Measurements from ENCODE around the gene JAZF1.

Gene JAZF1

GRCh38 chr7:28003408-28003807 lies 177.2 kb downstream of the JAZF1 start:
- no peak for ATAC-seq
- TF ChIP-seq ZNF70 (CRISPR knock-in tag; IDR thresholded peaks at IDR 0.05) = no peak
- TF ChIP-seq ZFP30 (CRISPR knock-in tag; IDR thresholded peaks at IDR 0.05) = no peak
- no peak for TF ChIP-seq GLIS3 (CRISPR knock-in tag; IDR thresholded peaks at IDR 0.05)
- TF ChIP-seq CSRNP3 (CRISPR knock-in tag; IDR thresholded peaks at IDR 0.05) = no peak
- no peak for TF ChIP-seq ARNTL (CRISPR knock-in tag; IDR thresholded peaks at IDR 0.05; ENCODE audit: borderline replicate concordance, low read depth)
- no peak for TF ChIP-seq PATZ1 (CRISPR knock-in tag; IDR thresholded peaks at IDR 0.05; ENCODE audit: borderline replicate concordance)
- no peak for TF ChIP-seq PPARA (CRISPR knock-in tag; IDR thresholded peaks at IDR 0.05; ENCODE audit: borderline replicate concordance)
- no peak for TF ChIP-seq ZC3H10 (CRISPR knock-in tag; IDR thresholded peaks at IDR 0.05)
- no peak for TF ChIP-seq CREB5 (CRISPR knock-in tag; IDR thresholded peaks at IDR 0.05; ENCODE audit: low read depth)
- no peak for TF ChIP-seq ESRRG (CRISPR knock-in tag; IDR thresholded peaks at IDR 0.05)

- ATAC-seq = peak; percentile 94
Measured at GRCh38 chr7:28002638-28003037, 178.0 kb downstream of the JAZF1 start.

GRCh38 chr7:28001896-28002295 lies 178.7 kb downstream of the JAZF1 start:
- TF ChIP-seq ARNTL (CRISPR knock-in tag; IDR thresholded peaks at IDR 0.05; ENCODE audit: borderline replicate concordance, low read depth) = no peak
- TF ChIP-seq RARB (CRISPR knock-in tag; IDR thresholded peaks at IDR 0.05) = no peak
- no peak for TF ChIP-seq CSDC2 (CRISPR knock-in tag; IDR thresholded peaks at IDR 0.05)
- no peak for TF ChIP-seq GLIS3 (CRISPR knock-in tag; IDR thresholded peaks at IDR 0.05)
- TF ChIP-seq CSRNP3 (CRISPR knock-in tag; IDR thresholded peaks at IDR 0.05) = no peak
- no peak for TF ChIP-seq PATZ1 (CRISPR knock-in tag; IDR thresholded peaks at IDR 0.05; ENCODE audit: borderline replicate concordance)
- no peak for TF ChIP-seq TSHZ2 (CRISPR knock-in tag; IDR thresholded peaks at IDR 0.05)
- no peak for TF ChIP-seq ZC3H10 (CRISPR knock-in tag; IDR thresholded peaks at IDR 0.05)
- TF ChIP-seq CREB5 (CRISPR knock-in tag; IDR thresholded peaks at IDR 0.05; ENCODE audit: low read depth) = no peak
- TF ChIP-seq ZNF8 (CRISPR knock-in tag; IDR thresholded peaks at IDR 0.05) = no peak
- no peak for TF ChIP-seq ZFP3 (CRISPR knock-in tag; IDR thresholded peaks at IDR 0.05)
- no peak for TF ChIP-seq BACH2 (CRISPR knock-in tag; IDR thresholded peaks at IDR 0.05; ENCODE audit: borderline replicate concordance)
- TF ChIP-seq TOX (CRISPR knock-in tag; IDR thresholded peaks at IDR 0.05; ENCODE audit: borderline replicate concordance) = no peak
- no peak for TF ChIP-seq OSR1 (CRISPR knock-in tag; IDR thresholded peaks at IDR 0.05)
- no peak for TF ChIP-seq ZNF565 (CRISPR knock-in tag; conservative IDR thresholded peaks at IDR 0.05; ENCODE audit: low read depth)
- TF ChIP-seq ZFP30 (CRISPR knock-in tag; IDR thresholded peaks at IDR 0.05) = no peak
- TF ChIP-seq ZNF70 (CRISPR knock-in tag; IDR thresholded peaks at IDR 0.05) = no peak
- ATAC-seq = no peak

More at GRCh38 chr7:28002638-28003037, 178.0 kb downstream of the JAZF1 start:
- TF ChIP-seq SNAI2 (CRISPR knock-in tag; IDR thresholded peaks at IDR 0.05) (no peak), ARNTL (CRISPR knock-in tag; IDR thresholded peaks at IDR 0.05; ENCODE audit: borderline replicate concordance, low read depth) (no peak), ZNF70 (CRISPR knock-in tag; IDR thresholded peaks at IDR 0.05) (no peak), ESRRG (CRISPR knock-in tag; IDR thresholded peaks at IDR 0.05) (no peak), CSDC2 (CRISPR knock-in tag; IDR thresholded peaks at IDR 0.05) (no peak), ZFP30 (CRISPR knock-in tag; IDR thresholded peaks at IDR 0.05) (no peak), ISL1 (CRISPR knock-in tag; IDR thresholded peaks at IDR 0.05) (no peak), GLIS3 (CRISPR knock-in tag; IDR thresholded peaks at IDR 0.05) (no peak), ZC3H10 (CRISPR knock-in tag; IDR thresholded peaks at IDR 0.05) (no peak)
